GM21515 (cell line): ENCODE measurements around the gene PUM2.
"Not testable (repeated sequence)": the region's sequence is repeated elsewhere in the genome, so short reads cannot be mapped to it uniquely, and the experiment has no call there.

ENCODE experiments used
- ATAC-seq: cut with Tn5 transposase; IDR thresholded peaks from one replicate; pipeline ENCODE4 v1.9.1; 2021; ENCODE audit not compliant: unreplicated experiment

PUM2 gene

DNA sequence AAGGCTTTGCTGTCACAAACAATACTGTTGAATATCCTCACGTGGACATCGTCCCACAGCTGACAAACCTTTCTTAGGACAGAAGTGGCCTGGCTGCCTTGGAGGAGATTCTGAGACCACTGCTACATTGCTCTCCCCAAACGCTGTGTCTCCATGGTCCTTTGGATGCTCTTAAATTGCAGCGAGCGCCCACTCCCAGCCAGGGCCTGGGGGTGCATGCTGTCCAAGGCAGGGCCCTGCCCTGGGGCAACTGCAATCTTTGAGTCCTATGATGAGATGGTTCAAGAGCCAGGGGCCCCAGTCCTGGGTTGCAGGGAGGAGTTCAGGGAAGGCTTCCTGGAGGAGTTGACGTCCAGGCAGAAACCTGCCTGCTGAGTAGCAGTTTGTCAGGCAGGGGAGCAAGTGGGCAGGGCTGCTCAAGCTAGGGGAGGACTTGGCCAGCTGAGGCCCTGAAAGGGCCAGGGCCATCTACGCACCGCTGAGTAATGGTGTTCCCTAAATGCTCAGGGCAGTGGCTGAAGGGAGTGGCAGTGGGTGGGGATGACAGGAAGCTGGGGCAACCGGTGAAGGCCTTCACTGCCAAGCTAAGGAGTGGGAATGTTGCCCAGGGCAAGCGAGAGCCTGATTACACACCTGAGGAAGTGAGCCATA, 114.9 kb downstream of the PUM2 start:
- no peak for ATAC-seq

DNA sequence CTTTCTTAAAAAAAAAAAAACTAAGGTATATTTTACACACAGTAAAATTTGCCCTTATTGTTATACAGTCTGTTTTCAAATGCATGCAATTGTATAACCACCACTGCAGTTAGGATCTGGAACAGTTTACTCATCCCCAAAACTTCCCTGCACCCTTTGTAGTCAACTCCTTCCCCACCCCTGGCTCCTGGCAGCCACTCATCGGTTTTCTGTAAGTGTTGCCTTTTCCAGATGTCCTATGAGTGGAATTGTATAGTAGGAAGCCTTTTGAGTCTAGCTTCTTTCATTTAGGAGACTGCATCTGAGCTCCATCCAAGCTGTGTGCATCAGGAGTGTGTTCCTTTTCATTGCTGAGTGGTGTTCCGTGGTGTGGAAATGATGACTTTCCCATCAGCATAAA, 116.0 kb downstream of the PUM2 start:
- ATAC-seq, result not testable (repeated sequence)

DNA sequence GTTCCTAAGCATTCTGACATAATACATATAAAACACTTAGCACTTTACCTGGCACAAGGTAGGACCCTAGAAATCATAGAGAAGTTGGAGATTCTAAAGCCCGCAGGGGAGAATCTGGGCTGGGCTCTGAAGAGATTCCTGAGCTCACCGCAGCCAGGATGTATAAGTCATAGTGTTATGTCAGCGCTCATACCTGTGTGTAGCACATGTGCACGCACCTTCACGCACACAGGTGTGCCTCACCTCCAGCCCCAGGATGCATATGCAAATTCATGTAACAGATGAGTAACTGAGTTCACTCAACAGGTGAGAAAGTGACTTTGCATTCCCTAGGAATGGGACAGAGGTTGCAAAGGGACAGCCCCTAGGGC, 117.8 kb downstream of the PUM2 start:
- ATAC-seq, result no peak

DNA sequence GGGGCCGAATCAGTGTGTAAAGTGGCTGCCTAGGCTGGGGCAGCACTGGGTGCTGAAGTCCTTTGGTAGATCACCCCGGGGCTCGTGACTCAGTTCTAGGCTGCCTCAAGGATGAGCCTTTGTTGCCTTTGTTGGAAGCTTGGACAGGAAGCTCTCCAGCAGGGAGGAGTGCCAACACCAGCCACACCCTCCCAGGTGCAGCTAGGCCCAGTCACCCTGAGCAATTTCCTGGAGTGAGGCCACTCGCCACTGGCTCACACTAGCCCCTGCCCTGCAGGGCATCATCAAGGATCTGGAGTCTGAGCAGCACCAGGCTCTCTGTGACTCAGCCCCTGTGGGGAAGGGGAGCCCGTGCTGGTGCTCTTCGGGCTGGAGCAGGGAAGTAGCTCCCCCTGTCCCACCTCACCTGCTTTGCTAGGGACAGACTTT, 119.0 kb downstream of the PUM2 start:
- no peak for ATAC-seq

DNA sequence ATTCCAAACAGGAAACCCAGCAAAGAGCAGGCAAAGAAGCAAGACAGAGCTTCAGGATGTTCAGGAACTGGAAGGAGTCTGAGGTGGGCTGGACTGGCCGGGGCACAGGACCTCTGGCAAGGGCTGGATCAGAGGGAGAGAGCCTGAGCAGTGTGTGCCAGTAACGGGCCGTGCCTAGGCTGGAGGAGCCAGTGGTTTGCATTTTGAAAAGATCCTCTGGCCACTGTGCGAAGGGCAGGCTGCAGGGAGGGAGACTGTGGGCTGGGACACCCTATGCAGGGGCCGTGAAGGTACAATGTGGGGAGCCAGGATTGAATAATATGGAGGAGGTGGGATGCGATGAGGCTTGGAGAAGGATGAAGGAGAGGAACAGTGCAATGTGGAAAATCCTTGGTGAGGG, 119.5 kb downstream of the PUM2 start:
- ATAC-seq, result no peak

DNA sequence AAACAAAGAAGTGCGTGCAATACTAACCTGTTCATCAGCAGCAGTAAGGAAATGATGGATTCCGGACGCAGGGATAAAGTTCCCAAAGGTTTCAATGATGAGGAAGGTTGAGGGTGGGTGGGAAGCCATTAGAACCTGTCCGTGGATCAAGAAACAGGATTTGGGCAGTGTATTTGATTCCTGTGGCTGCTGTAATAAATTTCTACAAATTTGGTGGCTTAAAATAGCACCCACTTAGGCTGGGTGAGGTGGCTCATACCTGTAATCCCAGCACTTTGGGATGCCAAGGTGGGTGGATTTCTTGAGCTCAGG, 120.6 kb downstream of the PUM2 start:
- ATAC-seq, result no peak

DNA sequence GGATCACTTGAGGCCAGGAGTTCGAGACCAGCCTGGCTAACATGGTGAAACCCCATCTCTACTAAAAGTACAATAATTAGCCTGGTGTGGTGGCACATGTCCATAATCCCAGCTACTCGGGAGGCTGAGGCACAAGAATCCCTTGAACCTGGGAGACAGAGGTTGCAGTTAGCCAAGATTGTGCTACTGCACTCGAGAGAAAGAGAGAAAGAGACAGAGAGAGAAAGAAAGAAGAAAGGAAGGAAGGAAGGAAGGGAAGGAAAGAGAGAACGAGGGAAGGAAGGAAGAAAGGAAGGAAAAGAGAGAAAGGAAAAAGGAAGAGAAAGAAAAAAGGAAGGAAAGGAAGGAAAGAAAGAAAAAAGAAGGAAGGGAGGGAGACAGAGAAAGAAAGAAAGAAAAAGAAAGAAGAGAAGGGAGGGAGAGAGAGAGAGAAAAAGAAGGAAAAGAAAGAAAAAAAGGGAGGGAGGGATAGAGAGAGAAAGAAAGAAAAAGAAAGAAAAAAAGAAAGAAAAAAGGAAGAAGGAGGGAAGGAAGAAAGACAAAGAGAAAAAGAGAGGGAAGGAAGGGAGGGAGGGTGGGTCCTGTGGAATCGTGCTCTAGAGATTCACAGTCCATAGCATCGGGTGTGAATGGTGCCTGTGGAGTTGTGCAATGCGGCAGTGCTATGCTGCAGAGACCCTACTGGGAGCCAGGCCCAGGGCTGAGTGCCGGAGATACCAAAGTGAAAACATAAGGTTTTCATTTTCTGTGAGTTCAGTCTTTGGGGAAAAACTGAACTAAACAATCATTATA, 121.1 kb downstream of the PUM2 start:
- no peak for ATAC-seq

DNA sequence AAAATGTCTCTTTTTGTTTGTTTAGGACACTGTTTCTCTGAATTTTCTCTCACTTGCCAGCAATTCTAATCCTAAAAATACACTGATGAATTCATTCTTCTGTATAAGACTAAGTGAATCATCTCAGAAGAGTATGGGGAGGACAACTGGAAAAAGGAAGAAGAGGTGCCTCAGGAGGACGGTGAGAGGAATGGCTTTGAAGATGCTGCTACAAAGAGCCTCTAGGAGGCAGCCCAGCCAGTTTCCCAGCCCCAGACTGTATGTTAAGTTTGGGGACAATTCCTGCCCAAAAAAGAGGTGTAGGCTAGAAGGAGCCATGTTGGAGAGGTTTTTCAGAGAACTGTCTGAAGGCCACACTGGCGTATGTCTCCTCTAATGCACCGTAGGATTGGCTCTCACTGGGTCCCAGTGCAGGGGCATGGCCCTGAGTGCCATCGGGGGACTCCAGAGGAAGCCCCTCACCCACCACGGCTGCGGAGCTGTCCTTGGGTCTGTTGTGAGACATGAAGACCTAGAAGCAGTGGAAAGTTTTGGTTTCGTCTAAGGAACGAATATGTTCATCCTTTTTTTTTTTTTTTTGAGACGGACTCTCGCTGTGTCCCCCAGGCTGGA, 122.6 kb downstream of the PUM2 start:
- ATAC-seq, result no peak

DNA sequence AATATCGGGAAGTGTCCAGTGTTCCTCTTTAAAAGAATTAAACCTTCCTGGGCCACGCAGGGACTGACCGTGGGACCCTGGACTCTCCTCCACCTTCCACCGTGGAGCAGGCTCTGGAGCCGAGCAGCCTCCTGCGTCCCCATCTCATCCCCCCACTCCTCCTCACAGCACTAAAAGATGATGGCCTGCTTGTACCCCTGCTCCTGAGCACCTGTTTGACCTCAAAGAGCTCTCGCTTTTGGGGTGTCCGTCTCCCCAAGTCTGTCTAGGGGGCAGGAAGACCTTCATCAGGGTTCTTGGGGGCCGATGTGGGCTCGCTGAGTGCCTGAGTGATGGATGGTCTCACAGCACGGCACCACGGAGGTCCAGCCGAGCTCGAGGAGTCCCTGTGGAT, 124.5 kb downstream of the PUM2 start:
- no peak for ATAC-seq

DNA sequence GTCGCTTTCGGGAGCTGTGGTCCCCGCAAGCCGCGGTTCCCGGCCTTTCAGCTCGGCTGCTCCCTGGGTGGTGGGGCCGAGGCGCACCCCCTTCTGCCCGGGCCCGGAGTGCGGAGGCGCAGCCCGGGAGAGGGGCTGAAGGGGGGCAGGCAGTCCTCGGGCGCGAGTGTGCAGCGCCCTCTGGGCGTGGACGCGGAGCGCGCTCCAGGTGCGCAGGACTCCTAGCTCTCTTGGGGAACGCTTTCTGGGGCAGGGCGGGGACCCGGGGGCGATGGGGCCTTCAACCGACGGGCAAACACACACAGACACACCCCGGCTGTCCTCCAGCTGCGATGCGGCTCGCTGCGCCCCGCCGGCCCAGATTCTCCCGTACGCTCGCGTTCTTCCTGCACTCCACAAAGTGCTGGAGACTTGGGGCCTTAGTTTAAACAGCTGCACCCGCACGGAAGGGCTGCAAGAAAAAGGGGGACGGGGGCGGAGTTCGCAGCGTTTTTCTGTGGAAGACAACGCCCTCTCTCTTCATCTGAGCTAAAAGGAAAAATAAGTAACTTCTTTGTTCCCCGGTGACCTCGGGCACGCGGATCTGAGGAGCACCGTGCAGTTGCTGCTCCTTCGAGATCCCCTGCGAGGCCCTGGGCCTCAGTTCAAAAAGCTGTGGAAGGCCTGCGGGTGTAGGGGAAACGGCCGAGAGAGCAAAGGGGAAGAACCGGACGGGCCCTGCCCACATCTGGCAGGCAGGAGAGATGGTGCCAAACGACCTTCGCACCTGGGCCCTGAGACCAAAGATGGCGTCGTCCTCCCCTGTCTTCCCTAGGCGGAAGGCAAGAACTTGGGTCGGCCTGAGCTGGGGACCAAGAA, 125.1 kb downstream of the PUM2 start:
- ATAC-seq, result peak; percentile 66

DNA sequence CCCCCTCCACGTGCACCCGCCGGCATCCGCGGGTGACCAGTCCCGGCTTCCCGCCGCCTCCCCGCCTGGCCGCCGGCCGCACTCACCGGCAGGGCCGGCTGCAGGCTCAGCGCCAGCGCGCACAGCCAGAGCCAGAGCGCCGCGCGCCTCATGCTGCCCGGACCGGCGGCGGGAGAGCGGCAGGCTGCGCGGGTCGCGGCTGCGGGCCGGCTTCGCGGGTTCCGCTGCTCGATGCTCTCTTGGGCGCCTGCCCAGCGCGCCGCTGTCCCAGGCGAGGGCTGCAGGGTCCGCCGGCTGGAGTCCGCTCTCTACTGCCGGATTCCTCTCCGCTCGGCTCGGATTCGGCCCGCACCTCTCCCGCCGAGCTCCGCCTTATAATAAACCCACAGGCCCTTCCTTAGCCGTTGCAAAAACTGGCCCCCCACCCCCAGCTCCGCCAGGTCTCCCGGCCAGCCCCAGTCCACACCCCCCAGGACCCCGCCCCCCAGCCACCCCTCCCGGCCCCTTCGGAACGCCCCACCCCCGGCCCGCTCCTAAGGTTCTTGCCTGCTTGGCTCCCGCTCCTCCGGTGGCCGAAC, 125.8 kb downstream of the PUM2 start, which contains the start of gene SDC1:
SDC1 (minus strand) TSS at position 415 of the 578 bp plus-strand sequence; CDS start at position 152, 263 bp downstream.
- ATAC-seq, result peak; percentile 15

DNA sequence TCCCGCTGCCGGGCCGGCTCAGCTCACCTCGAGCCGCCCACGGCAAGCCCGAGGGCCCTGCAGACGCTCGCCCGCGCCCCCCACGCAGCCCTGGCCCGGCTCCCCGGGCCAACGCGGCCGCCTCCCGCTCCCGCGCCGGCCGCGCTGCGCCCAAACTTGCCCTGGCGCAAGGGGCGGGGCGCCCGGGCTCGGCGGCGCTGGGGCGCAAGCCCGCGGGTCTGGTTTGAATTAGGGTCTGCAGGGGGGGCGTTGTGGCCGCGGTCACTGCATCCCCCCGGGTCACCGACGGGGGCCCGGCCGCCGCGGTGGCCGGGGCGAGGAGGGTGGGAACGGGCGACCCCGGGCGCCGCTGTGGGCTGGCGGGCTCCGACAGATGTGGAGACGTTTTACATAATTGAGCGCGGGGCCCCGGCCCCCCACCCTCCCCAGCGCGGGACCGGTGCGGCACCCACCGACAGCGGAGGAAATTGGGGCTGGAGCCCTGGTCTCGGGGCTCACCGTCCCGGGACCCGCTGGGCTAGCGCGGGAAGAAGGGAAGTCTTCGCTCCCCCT, 126.4 kb downstream of the PUM2 start:
- peak; percentile 23 for ATAC-seq

DNA sequence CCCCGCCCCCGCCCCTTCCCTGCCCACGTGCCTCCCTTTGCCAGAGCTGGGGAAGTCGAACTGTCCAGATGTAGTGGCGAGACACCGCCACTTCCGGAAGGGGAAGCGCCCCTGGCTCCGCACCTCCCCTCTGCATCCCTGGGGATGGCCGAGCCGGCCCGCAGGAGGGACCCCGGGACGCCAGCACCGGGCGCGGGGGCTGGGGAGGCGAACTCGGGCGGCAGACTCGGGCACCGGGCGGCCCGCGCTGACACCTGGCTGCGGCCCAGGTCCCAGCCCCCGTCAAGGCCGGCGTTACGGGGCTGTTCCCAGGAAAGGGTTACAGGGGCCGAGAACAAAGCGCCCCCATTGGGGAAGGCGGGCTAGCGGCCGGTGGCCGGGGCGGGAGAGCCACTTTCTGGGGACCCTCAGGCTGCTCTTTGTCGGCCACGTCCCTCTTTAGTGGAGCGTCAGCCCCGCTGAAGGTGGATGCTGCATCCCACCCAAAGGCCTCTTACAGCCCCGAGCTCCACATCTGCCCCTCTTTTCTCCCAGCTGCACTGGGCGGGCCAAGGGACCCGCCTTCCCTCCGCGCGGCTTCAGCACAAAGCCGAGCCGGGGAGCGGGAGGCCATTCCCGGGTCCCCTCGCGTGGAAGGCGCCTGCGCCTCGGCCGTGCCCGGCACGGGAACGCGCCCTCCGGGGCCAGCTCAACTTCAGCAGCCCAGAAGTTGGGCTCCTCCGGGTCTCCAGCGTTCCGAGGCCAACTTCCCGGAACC, 127.1 kb downstream of the PUM2 start:
- ATAC-seq, result peak; percentile 25

DNA sequence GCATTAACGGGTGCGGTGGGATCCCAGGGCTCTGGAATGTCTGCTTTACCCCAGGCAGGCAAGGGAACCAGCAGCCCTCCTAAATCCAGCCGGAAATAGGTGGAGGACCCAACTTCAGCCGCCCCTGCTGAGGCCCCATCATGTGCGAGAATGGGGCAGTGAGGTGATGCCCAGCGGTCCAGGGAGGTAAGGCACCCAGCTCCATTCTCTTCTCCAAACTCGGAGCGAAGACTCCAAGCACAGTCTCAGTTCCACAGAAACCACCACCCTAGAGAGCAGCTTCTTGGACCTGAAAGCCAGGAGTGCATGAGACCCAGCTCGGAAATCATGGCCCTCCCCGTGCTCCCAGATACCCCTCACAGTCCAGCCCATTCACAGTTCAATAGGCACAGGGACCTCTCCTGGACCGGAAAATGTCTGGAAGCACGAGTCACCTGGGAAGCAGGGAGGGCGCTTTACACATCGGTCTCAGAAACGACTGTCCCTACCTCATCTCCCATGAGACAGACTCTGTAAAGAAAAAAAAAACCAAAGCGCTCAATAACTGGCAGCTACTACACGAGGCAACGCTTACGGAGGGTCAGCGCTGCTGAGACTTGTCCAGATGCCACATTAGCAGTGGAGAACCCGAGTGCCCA, 127.8 kb downstream of the PUM2 start:
- ATAC-seq, result no peak

DNA sequence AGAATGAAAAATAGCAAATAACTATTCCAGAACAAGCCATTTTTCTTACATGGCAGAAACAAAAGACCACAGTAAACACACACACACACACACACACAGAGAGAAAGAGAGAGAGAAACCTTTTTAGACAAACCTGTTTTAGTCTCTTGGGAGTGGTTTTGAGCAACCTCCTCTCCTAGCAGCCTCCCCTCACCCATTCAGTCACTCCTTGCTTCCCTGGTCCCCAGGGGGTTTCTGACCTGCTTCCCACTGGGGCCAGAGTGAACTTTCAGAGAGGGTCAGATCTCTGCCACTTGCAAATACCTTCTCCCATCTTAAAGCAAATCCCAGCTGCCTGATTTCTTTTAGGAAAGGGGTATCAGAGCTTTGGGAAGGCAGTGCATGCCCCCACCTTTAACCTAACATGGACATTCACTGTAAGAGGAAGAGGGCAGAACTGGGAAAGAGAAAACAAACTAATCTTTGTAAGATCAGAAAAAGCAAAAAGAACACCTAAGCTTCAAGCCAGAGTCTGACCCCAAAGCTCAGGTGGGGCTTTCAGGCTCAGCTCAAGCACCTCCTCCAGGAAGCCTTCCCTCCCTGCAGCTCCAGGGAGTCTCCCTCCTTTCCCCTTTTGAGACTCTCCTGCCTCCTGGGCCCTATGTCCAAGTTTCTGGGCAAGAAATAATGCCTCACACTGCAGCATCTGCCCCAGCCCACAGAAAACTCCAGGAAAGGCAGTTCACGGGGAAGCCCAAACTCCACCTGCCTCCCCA, 128.5 kb downstream of the PUM2 start:
- ATAC-seq, result no peak

DNA sequence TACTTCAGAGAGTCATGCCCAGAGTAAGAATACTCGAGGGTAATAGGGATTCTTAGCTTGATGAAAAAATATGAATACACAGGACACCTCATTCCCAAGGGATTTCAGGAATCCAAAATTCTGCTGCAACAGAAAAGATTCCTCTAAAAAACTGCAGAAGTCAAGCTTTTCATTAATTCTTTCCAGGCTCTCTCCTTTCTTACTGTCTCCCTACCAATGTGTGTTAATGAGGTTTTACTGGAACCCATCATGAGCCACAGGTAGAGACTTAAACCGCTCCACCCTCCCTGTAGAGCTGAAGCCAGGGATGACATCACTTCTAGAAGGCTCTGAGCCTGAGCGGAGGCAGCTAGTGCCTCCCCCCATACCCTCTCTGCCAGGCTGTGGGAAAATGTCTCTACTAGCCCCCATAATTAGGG, 129.1 kb downstream of the PUM2 start:
- no peak for ATAC-seq

DNA sequence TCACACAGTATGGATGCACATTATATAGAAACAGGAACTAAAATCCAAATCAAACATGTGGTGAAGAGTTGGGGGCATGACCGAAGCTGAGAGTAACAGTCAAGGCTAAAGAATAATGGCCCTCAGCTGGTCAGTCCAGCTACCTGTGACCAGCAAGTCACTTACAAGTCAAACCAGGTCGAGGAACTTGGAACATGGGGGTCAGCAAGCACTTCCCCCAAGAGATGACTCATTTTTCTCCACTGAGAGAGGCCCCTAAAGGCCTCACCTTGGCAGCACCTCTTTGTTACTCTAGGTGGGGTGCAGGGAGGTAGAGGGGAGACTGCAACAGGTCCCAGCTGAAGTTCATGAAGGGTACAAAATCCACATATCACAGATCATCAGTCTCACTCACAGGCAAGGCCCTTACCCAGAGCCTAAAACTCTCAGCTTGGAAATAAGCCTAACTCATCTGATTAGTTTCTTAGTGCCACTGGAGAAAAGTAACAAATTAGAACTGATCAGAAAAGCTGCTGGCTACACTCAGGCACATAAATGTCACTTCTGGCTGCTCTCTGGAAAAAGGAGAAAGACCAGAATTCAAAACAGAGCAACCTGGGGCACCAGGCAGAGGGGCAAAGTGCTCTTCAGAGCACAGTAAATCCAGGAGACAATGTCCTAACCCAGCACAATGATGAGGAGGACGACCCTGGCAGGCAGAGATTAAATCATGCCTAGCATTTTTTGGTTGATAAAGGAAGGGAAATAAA, 129.7 kb downstream of the PUM2 start:
- no peak for ATAC-seq

DNA sequence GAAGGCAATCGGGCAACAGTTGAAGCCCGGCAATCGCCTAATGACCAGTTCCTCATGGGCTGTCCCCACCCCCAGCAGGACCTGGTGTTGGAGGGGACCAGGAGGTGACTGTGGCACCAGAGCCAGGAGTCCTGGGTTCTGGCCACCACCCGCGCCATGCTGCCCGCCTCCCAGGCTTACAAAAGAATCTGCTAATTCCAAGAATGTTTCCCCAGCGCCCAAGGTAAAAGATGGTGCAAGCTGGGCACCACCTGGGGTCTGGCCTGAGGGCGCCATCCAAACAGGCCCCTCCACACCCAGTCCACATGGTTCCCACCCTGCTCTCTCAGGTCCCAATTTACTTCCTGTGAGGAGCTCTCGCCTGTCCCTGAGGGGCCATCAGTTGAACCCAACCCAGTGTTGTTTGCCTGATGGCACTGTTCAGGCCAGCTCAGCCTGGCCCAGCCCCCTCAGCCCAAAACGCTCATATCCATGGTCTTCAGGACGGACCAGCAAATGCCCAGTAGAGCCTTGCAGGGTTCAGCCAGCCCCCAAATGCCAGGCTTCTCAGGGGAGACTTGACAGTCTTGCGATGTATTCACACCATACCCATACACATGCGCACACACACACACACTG, 130.8 kb downstream of the PUM2 start:
- no peak for ATAC-seq
